Gastrocnemius medialis (tissue), 4 donors: ENCODE data around the gene SP2. TPM values are rescaled to one million over a fixed set of nuclear protein-coding genes. Genes with fewer than 3 reads are reported as not detected.
A peak's percentile ranks its signal among the peaks of the same experiment; 100 is the strongest.

ENCODE experiments used
- ATAC-seq, 2 donors: fragments of 150-250 bp; one replicate each; pipeline ENCODE4 v1.9.1; 2016
- DNase-seq, 2 donors: peaks; one replicate each; pipeline ENCODE4 v3.0.0-alpha.2; 2019
- H3K27ac ChIP-seq, 4 donors: fragments of 200-600 bp; sonication (generic); 1 replicate in 1 of 4; 2 replicates in 3 of 4; pipeline ENCODE4 v1.5.1; 2016 to 2018; ENCODE audit warnings: mild to moderate bottlenecking in 2 of 4, moderate library complexity in 1 of 4
- H3K27me3 ChIP-seq, 3 donors: fragments of 200-600 bp; sonication (generic) in 2 of 3; 1 replicate in 1 of 3; 2 replicates in 2 of 3; pipeline versions ENCODE4 v1.5.1 to v1.6.0; 2016 to 2019; ENCODE audit warnings: mild to moderate bottlenecking in 1 of 3, moderate library complexity in 1 of 3
- H3K36me3 ChIP-seq, 2 donors: fragments of 200-600 bp; sonication (generic) in 1 of 2; one replicate each; pipeline ENCODE4 v1.5.1; 2017 to 2018
- H3K4me1 ChIP-seq, 2 donors: fragments of 200-600 bp; sonication (generic) in 1 of 2; one replicate each; pipeline ENCODE4 v1.5.1; 2016 to 2017; ENCODE audit warnings: mild to moderate bottlenecking in 2 of 2
- H3K4me3 ChIP-seq, 4 donors: fragments of 200-600 bp; sonication (generic) in 3 of 4; 1 replicate in 1 of 4; 2 replicates in 3 of 4; pipeline ENCODE4 v1.5.1; 2016 to 2019; ENCODE audit warnings: mild to moderate bottlenecking in 2 of 4
- H3K9me3 ChIP-seq, 3 donors: fragments of 200-600 bp; sonication (generic) in 2 of 3; 1 replicate in 1 of 3; 2 replicates in 2 of 3; pipeline ENCODE4 v1.5.1; 2016 to 2019
- CTCF ChIP-seq, 5 experiments: fragments of 450-650 bp in 3 of 5; fragments of 200-600 bp in 2 of 5; sonication (generic) in 2 of 5; IDR thresholded peaks in 4 of 5; conservative IDR thresholded peaks in 1 of 5; 1 replicate in 4 of 5; 2 replicates in 1 of 5; pipeline ENCODE4 v1.5.1; 2016 to 2019; ENCODE audit warnings: antibody characterized with exemption in 5 of 5, mild to moderate bottlenecking in 3 of 5, moderate library complexity in 3 of 5
- POLR2A ChIP-seq, 2 donors: fragments of 450-650 bp; IDR thresholded peaks; one replicate each; pipeline ENCODE4 v1.6.1; 2017; ENCODE audit warnings: antibody characterized with exemption in 2 of 2, mild to moderate bottlenecking in 2 of 2, moderate library complexity in 2 of 2
- in situ Hi-C, 4 donors: fragments of 200-750 bp; cut with MboI; loops; one replicate each; pipeline versions ENCODE4 v1.15.0 to v1.8.0; 2017; ENCODE audit warnings: low sequenced_read_pairs in 4 of 4
- intact Hi-C: fragments of 100-400 bp; cut with DNase I; formaldehyde crosslinking; loops from one replicate; pipeline ENCODE4 v1.15.1; 2023; ENCODE audit warnings: low total_unique reads
- total RNA-seq, 4 donors: library from RNA; depleted of rRNA; stranded (reverse); fragments of >200 nt; gene quantifications; one replicate each; pipeline versions ENCODE4 v1.1.0 to v1.2.3, GENCODE V29; 2016

The SP2 gene
- total RNA-seq, 4 donors from 2014 or later: 5.5 to 28.6 (median 7.0) TPM

- in situ Hi-C loops (loop anchor here in 2 of 4 donors (10.0 kb wide), 1 partner anchor 124 kb away; the partner anchor contains the start of gene SCRN2 (in 2 of the 2)), intact Hi-C loops (no loop called here)
- peaks cover 6 to 18% of the 10 kb centered on the region in 2 donors for H3K4me1 ChIP-seq
- DNase-seq (no peak), ATAC-seq (no peak)
- TF ChIP-seq CTCF (IDR thresholded peaks at IDR 0.05 in 4 of 5, conservative IDR thresholded peaks at IDR 0.05 in 1 of 5): no peak
- no peak for TF ChIP-seq POLR2A (IDR thresholded peaks at IDR 0.05)
- H3K27ac ChIP-seq: no peak overlapping the region
- peaks cover 0 to 5% of the 10 kb centered on the region in 2 donors for H3K36me3 ChIP-seq
- H3K4me3 ChIP-seq: no peak overlapping the region
- no peaks in the 10 kb centered on the region for H3K27me3 ChIP-seq
- no peaks in the 10 kb centered on the region for H3K9me3 ChIP-seq
These were observed 72.8 kb downstream of the SP2 start for GRCh38 chr17:47968836-47969235.

- ATAC-seq (peak in 1 of 2 donors; percentile 11), DNase-seq (no peak)
- Histone ChIP-seq H3K27ac (peak overlapping the region; percentile 32 to 46 (median 37)), H3K4me1 (peaks cover 6 to 18% of the 10 kb centered on the region in 2 donors), H3K9me3 (no peaks in the 10 kb centered on the region), H3K36me3 (peaks cover 0 to 17% of the 10 kb centered on the region in 2 donors), H3K27me3 (no peaks in the 10 kb centered on the region), H3K4me3 (peak overlapping the region; percentile 32 to 100 (median 47))
- in situ Hi-C loops: loop anchor here in 2 of 4 donors (10.0 kb wide), 1 partner anchor 125 kb away; the partner anchor contains the start of gene SCRN2 (in 2 of the 2)
- TF ChIP-seq CTCF (IDR thresholded peaks at IDR 0.05 in 4 of 5, conservative IDR thresholded peaks at IDR 0.05 in 1 of 5) (no peak), POLR2A (IDR thresholded peaks at IDR 0.05) (no peak)
- intact Hi-C loops: loop anchor here (1.0 to 2.0 kb wide), 5 partner anchors 21 to 139 kb away; partner anchors contain the start of genes LRRC46, MRPL10 and SCRN2
These were observed 74.1 kb downstream of the SP2 start for GRCh38 chr17:47969930-47970724.

- TF ChIP-seq CTCF (IDR thresholded peaks at IDR 0.05 in 4 of 5, conservative IDR thresholded peaks at IDR 0.05 in 1 of 5): peak; percentile 95 to 96 (median 96)
- peak; percentile 71 to 74 for TF ChIP-seq POLR2A (IDR thresholded peaks at IDR 0.05)
- DNase-seq (peak; percentile 100), ATAC-seq (peak; percentile 98 to 99)
- Histone ChIP-seq H3K4me3 (peak within 1 kb of the TSS; percentile 77 to 100 (median 90)), H3K27me3 (no peaks in the 10 kb centered on the region), H3K27ac (peak within 1 kb of the TSS; percentile 85 to 89 (median 88)), H3K36me3 (peaks cover 0 to 25% of the 10 kb centered on the region in 2 donors), H3K9me3 (no peaks in the 10 kb centered on the region), H3K4me1 (peaks cover 6 to 18% of the 10 kb centered on the region in 2 donors)
- in situ Hi-C loops: no loop called here
- intact Hi-C loops: loop anchor here (1.0 to 2.0 kb wide), 5 partner anchors 22 to 140 kb away; partner anchors contain the start of genes LRRC46, MRPL10 and SCRN2
These were observed 74.9 kb downstream of the SP2 start, which contains the start of gene CDK5RAP3 for GRCh38 chr17:47970725-47971499. TSS of gene CDK5RAP3 (plus strand) at chr17:47971113. CDS start at chr17:47971147, 34 bp downstream.

GRCh38 chr17:47973541-47973940 lies 77.5 kb downstream of the SP2 start:
- Histone ChIP-seq H3K4me3 (no peak overlapping the region), H3K9me3 (no peaks in the 10 kb centered on the region), H3K36me3 (peaks cover 0 to 52% of the 10 kb centered on the region in 2 donors), H3K4me1 (peaks cover 6 to 18% of the 10 kb centered on the region in 2 donors), H3K27me3 (no peaks in the 10 kb centered on the region), H3K27ac (no peak overlapping the region)
- in situ Hi-C loops: no loop called here
- DNase-seq (no peak), ATAC-seq (no peak)
- TF ChIP-seq CTCF (IDR thresholded peaks at IDR 0.05 in 4 of 5, conservative IDR thresholded peaks at IDR 0.05 in 1 of 5): no peak
- no peak for TF ChIP-seq POLR2A (IDR thresholded peaks at IDR 0.05)
- intact Hi-C loops: no loop called here
